Cardiac septum (tissue), 1 donor: Measurements from ENCODE around the gene PRMT7. TPM values are rescaled to one million over a fixed set of nuclear protein-coding genes. Genes with fewer than 3 reads are reported as not detected.

Experiments
- DNase-seq: peaks from one replicate; pipeline ENCODE4 v3.0.0-alpha.2; 2020; ENCODE audit warnings: low spot score
- intact Hi-C: fragments of 100-400 bp; cut with DNase I; formaldehyde crosslinking; loops from one replicate; pipeline ENCODE4 v1.14.0; 2022
- total RNA-seq: library from RNA; stranded (reverse); fragmentation: NEBNext Ultra II Directional; extraction: Animal tissue kit (Norgen Biotek cat#: 25700); gene quantifications from one replicate; pipeline ENCODE4 v1.2.1, GENCODE V29; 2021
- donor health status: DM: no; HTN: no; CAD: no.

PRMT7 gene
- total RNA-seq, 1 donor from 2014 or later = 24.2 TPM

DNA sequence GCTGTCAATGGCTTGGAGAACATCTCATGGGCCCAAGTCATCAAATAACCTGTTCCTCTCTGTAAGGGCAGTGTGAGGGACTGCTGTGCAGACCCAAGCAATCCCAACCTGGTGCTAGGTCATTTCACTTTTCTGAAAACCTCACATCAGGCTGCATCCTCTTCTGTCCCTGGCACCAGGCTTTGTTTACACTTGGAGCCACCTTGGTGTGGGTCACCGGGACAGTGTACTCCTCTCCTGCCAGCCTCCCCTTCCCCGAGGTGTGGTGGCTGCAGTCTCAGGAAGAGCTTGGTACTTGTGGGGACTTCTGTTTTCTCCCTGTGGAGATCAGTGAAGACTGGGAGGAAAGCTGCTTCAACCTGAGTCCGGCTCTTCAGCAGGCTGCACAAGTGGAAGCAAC, 12.5 kb upstream of the PRMT7 start:
- intact Hi-C loops = loop anchor here (5.0 kb wide), 1 partner anchor 36 kb away; the partner anchor contains the start of gene SLC7A6
- DNase-seq = no peak

- intact Hi-C loops = loop anchor here (5.0 kb wide), 1 partner anchor 37 kb away; the partner anchor contains the start of gene SLC7A6
Measured at GRCh38 chr16:68298907-68299561, 11.8 kb upstream of the PRMT7 start.

GRCh38 chr16:68299571-68300453, 11.0 kb upstream of the PRMT7 start:
- intact Hi-C loops = loop anchor here (5.0 kb wide), 1 partner anchor 38 kb away; the partner anchor contains the start of gene SLC7A6
- no peak for DNase-seq

More at GRCh38 chr16:68298907-68299561, 11.8 kb upstream of the PRMT7 start:
- peak; percentile 74 for DNase-seq

DNA sequence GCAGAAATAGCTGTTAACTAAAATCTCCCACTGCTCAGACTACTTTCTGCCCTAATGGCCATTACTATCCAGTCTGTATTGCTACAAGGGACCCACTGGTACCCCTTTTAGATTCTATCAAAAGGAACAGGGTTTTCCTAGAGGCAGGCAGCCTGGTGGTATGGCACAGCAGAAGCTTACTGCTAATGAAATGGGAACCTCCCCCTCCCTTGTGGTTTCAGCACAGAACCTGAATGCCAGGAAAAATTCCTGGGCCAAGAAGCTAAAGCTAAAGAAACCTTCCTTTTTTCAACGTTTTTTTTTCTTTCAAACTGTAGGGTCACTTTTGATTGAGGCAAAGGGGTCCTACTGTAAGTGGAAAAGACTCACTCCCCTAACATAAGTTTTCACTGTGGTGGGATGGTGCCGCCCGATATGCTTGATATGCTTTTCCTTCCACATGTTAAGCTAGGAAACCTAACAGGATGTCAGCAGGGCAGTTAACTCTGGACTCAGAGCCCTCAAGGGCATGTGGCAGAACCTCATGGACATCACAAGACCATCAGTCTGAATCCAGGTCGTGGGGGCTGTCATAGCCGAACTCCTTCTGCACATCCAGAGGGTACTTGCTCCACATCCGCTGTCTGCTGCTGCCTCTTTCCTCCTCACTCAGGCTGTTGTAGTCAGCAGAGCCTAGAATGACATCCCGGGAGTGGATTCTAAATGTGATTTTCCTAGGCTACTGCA, 9.9 kb upstream of the PRMT7 start:
- intact Hi-C loops = no loop called here
- DNase-seq = peak; percentile 46

DNA sequence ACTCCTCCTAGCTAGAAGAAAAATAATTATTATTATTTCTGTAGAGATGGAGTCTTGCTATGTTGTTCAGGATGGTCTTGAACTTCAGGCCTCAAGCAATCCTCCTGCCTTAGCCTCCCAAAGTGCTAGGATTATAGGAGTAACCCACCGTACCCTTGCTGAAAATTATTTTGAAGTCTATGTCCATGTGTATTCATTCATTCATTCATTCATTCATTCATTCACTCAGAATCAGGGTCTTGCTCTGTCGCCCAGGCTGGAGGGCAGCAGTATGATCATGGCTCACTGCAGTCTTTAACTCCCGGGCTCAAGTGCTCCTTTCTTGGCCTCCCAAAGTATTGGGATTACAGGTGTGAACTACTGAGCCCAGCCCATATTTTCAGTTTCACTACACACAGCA, 4.2 kb upstream of the PRMT7 start:
- intact Hi-C loops = no loop called here

DNA sequence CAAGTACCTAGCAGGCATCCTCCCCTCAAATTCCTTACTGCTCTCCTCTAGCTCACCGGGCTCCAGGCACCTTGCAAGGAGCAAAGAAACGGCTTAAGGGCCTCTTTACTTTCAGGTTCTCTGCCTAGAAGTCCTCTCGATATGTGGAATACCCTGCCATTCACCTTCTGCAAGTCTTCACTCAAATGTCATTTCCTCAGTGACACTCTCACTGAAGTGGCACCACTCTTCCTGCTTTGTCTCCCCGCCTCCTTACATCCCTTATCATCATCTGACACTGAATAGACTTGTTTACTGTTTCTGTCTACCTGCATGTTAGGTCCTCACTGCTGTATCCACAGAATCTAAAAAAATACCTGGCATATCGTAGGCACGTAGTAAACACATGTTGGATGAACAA, 1.0 kb upstream of the PRMT7 start:
- no peak for DNase-seq
- intact Hi-C loops = loop anchor here (5.0 kb wide), 1 partner anchor 62 kb away; the partner anchor contains the start of gene PLA2G15

More for the DNA sequence above, 4.2 kb upstream of the PRMT7 start:
- DNase-seq = no peak

DNA sequence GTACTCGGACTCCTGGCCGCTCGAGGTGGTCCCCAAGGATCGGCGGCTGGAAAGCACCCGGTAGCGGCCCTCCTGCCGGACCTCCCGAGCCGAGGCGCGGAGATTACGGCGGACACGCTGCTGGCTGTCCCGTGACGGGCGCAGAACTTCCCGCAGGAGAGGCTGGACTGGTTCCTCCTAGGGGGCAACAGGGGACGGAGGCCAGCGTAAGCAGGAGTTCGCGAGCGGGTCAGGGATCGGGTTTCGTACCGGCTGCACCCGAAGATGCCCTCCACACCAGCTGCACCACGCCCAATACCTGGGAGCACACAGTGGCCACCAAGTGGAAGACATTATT, 414 bp upstream of the PRMT7 start:
- no peak for DNase-seq
- intact Hi-C loops = loop anchor here (5.0 kb wide), 1 partner anchor 63 kb away; the partner anchor contains the start of gene PLA2G15

- intact Hi-C loops = loop anchor here (5.0 kb wide), 1 partner anchor 66 kb away; the partner anchor contains the start of gene PLA2G15
Measured at GRCh38 chr16:68313116-68313515, 2.3 kb downstream of the PRMT7 start.

GRCh38 chr16:68319185-68319908, 8.5 kb downstream of the PRMT7 start:
- DNase-seq = no peak
- intact Hi-C loops = no loop called here

More at GRCh38 chr16:68313116-68313515, 2.3 kb downstream of the PRMT7 start:
- no peak for DNase-seq

GRCh38 chr16:68324336-68324735, 13.5 kb downstream of the PRMT7 start:
- intact Hi-C loops = no loop called here
- no peak for DNase-seq

- intact Hi-C loops = no loop called here
Measured at GRCh38 chr16:68324780-68325357, 14.1 kb downstream of the PRMT7 start.

GRCh38 chr16:68328151-68328859, 17.5 kb downstream of the PRMT7 start:
- peak; percentile 91 for DNase-seq
- intact Hi-C loops = loop anchor here (1.0 to 2.0 kb wide), 2 partner anchors 68 to 88 kb away; no protein-coding TSS in a partner anchor

More at GRCh38 chr16:68324780-68325357, 14.1 kb downstream of the PRMT7 start:
- no peak for DNase-seq

- intact Hi-C loops = loop anchor here (1.0 to 2.0 kb wide), 2 partner anchors 68 to 89 kb away; no protein-coding TSS in a partner anchor
- no peak for DNase-seq
Measured at GRCh38 chr16:68328860-68329390, 18.1 kb downstream of the PRMT7 start.

DNA sequence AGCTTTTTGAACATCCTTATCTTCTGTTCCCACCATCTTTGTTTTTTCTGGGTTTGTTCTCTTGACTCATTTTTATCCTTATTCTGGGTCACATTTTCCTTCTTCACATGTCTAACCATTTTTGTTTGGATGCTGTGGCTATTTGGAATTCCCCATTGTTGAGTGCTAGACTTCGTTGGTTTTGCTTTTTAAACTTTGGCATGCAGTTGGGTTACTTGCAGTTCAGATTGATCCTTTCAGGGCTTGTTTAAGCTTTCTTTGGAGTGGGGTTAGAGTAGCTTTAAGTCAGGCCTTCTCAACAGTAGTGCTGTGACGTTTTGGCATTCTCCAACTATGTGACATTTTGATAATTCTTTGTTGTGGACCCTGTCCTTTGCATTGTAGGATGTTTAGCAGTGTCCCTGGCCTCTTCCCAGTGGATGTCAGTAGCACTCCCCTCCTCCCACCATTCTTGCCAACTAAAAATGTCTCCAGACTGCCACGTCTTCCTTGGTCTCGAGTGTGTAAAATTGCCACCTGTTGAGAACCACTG, 21.1 kb downstream of the PRMT7 start:
- no peak for DNase-seq
- intact Hi-C loops = no loop called here

GRCh38 chr16:68332411-68333121, 21.7 kb downstream of the PRMT7 start:
- intact Hi-C loops = no loop called here
- DNase-seq = no peak

GRCh38 chr16:68335175-68335574, 24.4 kb downstream of the PRMT7 start:
- no peak for DNase-seq
- intact Hi-C loops = no loop called here
